ENCODE measurements around the gene MAGI3. TPM values are rescaled to one million over a fixed set of nuclear protein-coding genes. Genes with fewer than 3 reads are reported as not detected.

Gene MAGI3
- total and polyA plus RNA-seq, 7 donors: 0.76 to 7.1 (median 2.9) TPM

- Histone ChIP-seq H3K27ac (peak overlapping the region; percentile 73), H3K4me1 (peaks cover 10% of the 10 kb centered on the region), H3K27me3 (ENCODE audit: insufficient read depth in 3 of 3, low read length in 2 of 3) (no peaks in the 10 kb centered on the region), H3K4me3 (peak overlapping the region; percentile 87), H3K36me3 (ENCODE audit: insufficient read depth in 1 of 2, low read depth in 1 of 2) (no peaks in the 10 kb centered on the region), H3K9me3 (peaks cover 4% of the 10 kb centered on the region)
- no peak for TF ChIP-seq CTCF (IDR thresholded peaks at IDR 0.05)
- WGBS, 3 donors: 0 to 1% (median 0%) methylated on average over 53 to 74 of the region's 74 CpGs
- intact Hi-C loops (cut with DNase I): loop anchor here in 1 of 2 donors (10.0 kb wide), 1 partner anchor 284 kb away; no protein-coding TSS in a partner anchor
- peak; percentile 46 to 77 for DNase-seq
- ATAC-seq: peak in 2 of 4 donors; percentile 3 to 12
Observed at GRCh38 chr1:113390871-113391648, 745 bp downstream of the MAGI3 start.

GRCh38 chr1:113391649-113392271, 1.4 kb downstream of the MAGI3 start:
- intact Hi-C loops (cut with DNase I): loop anchor here in 1 of 2 donors (10.0 kb wide), 1 partner anchor 283 kb away; no protein-coding TSS in a partner anchor
- peak overlapping the region; percentile 87 for H3K4me3 ChIP-seq
- H3K27me3 ChIP-seq (ENCODE audit: insufficient read depth in 3 of 3, low read length in 2 of 3): no peaks in the 10 kb centered on the region
- 9 to 19% (median 10%) methylated on average over 9 of the region's 9 CpGs for WGBS, 3 donors
- DNase-seq (no peak), ATAC-seq (no peak)
- peaks cover 4% of the 10 kb centered on the region for H3K9me3 ChIP-seq
- H3K36me3 ChIP-seq (ENCODE audit: insufficient read depth in 1 of 2, low read depth in 1 of 2): no peaks in the 10 kb centered on the region
- TF ChIP-seq CTCF (IDR thresholded peaks at IDR 0.05): no peak
- no peak overlapping the region for H3K27ac ChIP-seq
- H3K4me1 ChIP-seq: peaks cover 10% of the 10 kb centered on the region

GRCh38 chr1:113392541-113393128, 2.3 kb downstream of the MAGI3 start:
- H3K4me3 ChIP-seq: peak overlapping the region; percentile 87
- H3K4me1 ChIP-seq: peaks cover 10% of the 10 kb centered on the region
- peaks cover 4% of the 10 kb centered on the region for H3K9me3 ChIP-seq
- intact Hi-C loops (cut with DNase I): loop anchor here in 1 of 2 donors (10.0 kb wide), 1 partner anchor 282 kb away; no protein-coding TSS in a partner anchor
- H3K27ac ChIP-seq: no peak overlapping the region
- DNase-seq (no peak), ATAC-seq (no peak)
- H3K36me3 ChIP-seq (ENCODE audit: insufficient read depth in 1 of 2, low read depth in 1 of 2): no peaks in the 10 kb centered on the region
- WGBS, 3 donors: 55 to 66% (median 65%) methylated on average over 3 of the region's 3 CpGs
- no peak for TF ChIP-seq CTCF (IDR thresholded peaks at IDR 0.05)
- H3K27me3 ChIP-seq (ENCODE audit: insufficient read depth in 3 of 3, low read length in 2 of 3): no peaks in the 10 kb centered on the region

GRCh38 chr1:113394043-113394862, 3.9 kb downstream of the MAGI3 start:
- intact Hi-C loops (cut with DNase I): loop anchor here in 1 of 2 donors (10.0 kb wide), 1 partner anchor 281 kb away; no protein-coding TSS in a partner anchor
- no peaks in the 10 kb centered on the region for H3K36me3 ChIP-seq (ENCODE audit: insufficient read depth in 1 of 2, low read depth in 1 of 2)
- WGBS, 3 donors: 78 to 92% (median 91%) methylated on average over 4 of the region's 4 CpGs
- no peaks in the 10 kb centered on the region for H3K9me3 ChIP-seq
- no peak overlapping the region for H3K27ac ChIP-seq
- no peak overlapping the region for H3K4me3 ChIP-seq
- H3K4me1 ChIP-seq: peaks cover 7% of the 10 kb centered on the region
- H3K27me3 ChIP-seq (ENCODE audit: insufficient read depth in 3 of 3, low read length in 2 of 3): no peaks in the 10 kb centered on the region
- TF ChIP-seq CTCF (IDR thresholded peaks at IDR 0.05): no peak
- ATAC-seq: no peak
- DNase-seq: no peak
